Uterus (tissue), 4 donors: ENCODE measurements around the gene SH3YL1. TPM values are rescaled to one million over a fixed set of nuclear protein-coding genes. Genes with fewer than 3 reads are reported as not detected.

Experiments used
- DNase-seq, 2 donors: peaks; one replicate each; pipeline ENCODE4 v3.0.0-alpha.2; 2019 to 2020
- H3K27ac ChIP-seq, 2 donors: fragments of 200-600 bp; sonication (generic); 1 replicate in 1 of 2; 2 replicates in 1 of 2; pipeline ENCODE4 v1.5.1; 2016 to 2018
- H3K27me3 ChIP-seq, 2 donors: fragments of 200-600 bp; sonication (generic); one replicate each; pipeline ENCODE4 v1.5.1; 2018 to 2019; ENCODE audit warnings: control low read depth in 1 of 2
- H3K36me3 ChIP-seq, 2 donors: fragments of 200-600 bp; sonication (generic); one replicate each; pipeline ENCODE4 v1.5.1; 2019; ENCODE audit warnings: control low read depth in 1 of 2
- H3K4me1 ChIP-seq, 2 donors: fragments of 200-600 bp; sonication (generic); one replicate each; pipeline ENCODE4 v1.5.1; 2018 to 2019; ENCODE audit warnings: control low read depth in 1 of 2
- H3K4me3 ChIP-seq, 2 donors: fragments of 200-600 bp; sonication (generic); 1 replicate in 1 of 2; 2 replicates in 1 of 2; pipeline ENCODE4 v1.5.1; 2018 to 2019; ENCODE audit warnings: mild to moderate bottlenecking in 1 of 2
- H3K9me3 ChIP-seq, 2 donors: fragments of 200-600 bp; sonication (generic); one replicate each; pipeline ENCODE4 v1.5.1; 2019; ENCODE audit warnings: control low read depth in 1 of 2
- CTCF ChIP-seq, 4 experiments: fragments of 200-600 bp in 2 of 4; fragments of 450-650 bp in 2 of 4; sonication (generic) in 2 of 4; IDR thresholded peaks; one replicate each; pipeline ENCODE4 v1.5.1; 2016 to 2019; ENCODE audit warnings: antibody characterized with exemption in 4 of 4, mild to moderate bottlenecking in 2 of 4, moderate library complexity in 1 of 4
- POLR2A ChIP-seq, 2 donors: fragments of 450-650 bp; IDR thresholded peaks; one replicate each; pipeline ENCODE4 v1.6.1; 2016; ENCODE audit warnings: antibody characterized with exemption in 2 of 2, mild to moderate bottlenecking in 1 of 2, moderate library complexity in 1 of 2
- intact Hi-C: fragments of 100-400 bp; cut with DNase I; formaldehyde crosslinking; loops from one replicate; pipeline ENCODE4 v1.15.1; 2023; ENCODE audit warnings: low total_unique reads
- total RNA-seq, 4 donors: library from RNA; depleted of rRNA in 3 of 4; stranded (reverse); fragments of >200 nt in 3 of 4; gene quantifications; one replicate each; pipeline versions ENCODE4 v1.1.0 to v1.2.4, GENCODE V29; 2014 to 2023
- donor health status: DM: yes; HTN: yes; CAD: no.

Gene SH3YL1
- total RNA-seq, 4 donors from 2014 or later = 6.9 to 113 (median 55.5) TPM

DNA sequence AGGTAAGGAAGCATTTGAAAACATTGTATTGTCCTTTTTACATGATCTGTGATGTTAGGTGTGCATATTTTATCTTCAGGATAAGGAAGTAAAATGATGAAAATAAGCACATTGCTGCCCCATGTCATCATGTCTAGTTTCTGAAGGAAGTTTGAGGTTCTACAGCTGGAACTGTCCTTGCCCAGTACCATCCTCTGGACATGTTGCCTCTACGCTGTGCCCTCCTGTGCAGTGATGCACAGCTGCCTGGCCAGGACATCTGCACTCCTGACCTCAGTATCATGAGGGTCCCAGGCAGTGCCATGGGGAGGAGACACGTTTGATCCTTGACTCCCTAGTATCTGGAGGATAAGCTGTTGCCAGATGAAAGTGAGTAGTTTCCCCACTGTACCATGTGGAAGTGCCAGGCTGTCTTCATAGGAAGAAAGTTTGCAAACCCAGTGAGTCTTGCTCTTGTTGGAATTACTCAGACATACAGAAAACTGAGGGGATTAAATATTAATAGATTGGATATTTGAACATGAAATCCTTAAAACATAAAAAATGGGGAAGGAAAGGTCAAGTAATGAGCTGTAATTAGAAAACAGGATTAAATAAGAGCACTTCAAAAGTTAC lies 14.6 kb upstream of the SH3YL1 start:
- Histone ChIP-seq H3K27me3 (no peaks in the 10 kb centered on the region), H3K36me3 (no peaks in the 10 kb centered on the region), H3K9me3 (no peaks in the 10 kb centered on the region), H3K4me3 (no peak overlapping the region), H3K4me1 (no peaks in the 10 kb centered on the region), H3K27ac (no peak overlapping the region)
- DNase-seq = no peak
- no peak for TF ChIP-seq CTCF (IDR thresholded peaks at IDR 0.05)
- no peak for TF ChIP-seq POLR2A (IDR thresholded peaks at IDR 0.05)
- intact Hi-C loops = no loop called here

GRCh38 chr2:275466-275865 lies 11.6 kb upstream of the SH3YL1 start:
- DNase-seq = no peak
- intact Hi-C loops = no loop called here
- H3K9me3 ChIP-seq = no peaks in the 10 kb centered on the region
- H3K4me3 ChIP-seq = no peak overlapping the region
- no peak overlapping the region for H3K27ac ChIP-seq
- no peaks in the 10 kb centered on the region for H3K27me3 ChIP-seq
- TF ChIP-seq POLR2A (IDR thresholded peaks at IDR 0.05) = no peak
- no peak for TF ChIP-seq CTCF (IDR thresholded peaks at IDR 0.05)
- no peaks in the 10 kb centered on the region for H3K36me3 ChIP-seq
- no peaks in the 10 kb centered on the region for H3K4me1 ChIP-seq

- H3K36me3 ChIP-seq = no peaks in the 10 kb centered on the region
- DNase-seq = no peak
- H3K4me1 ChIP-seq = no peaks in the 10 kb centered on the region
- no peak overlapping the region for H3K27ac ChIP-seq
- H3K27me3 ChIP-seq = no peaks in the 10 kb centered on the region
- H3K9me3 ChIP-seq = no peaks in the 10 kb centered on the region
- intact Hi-C loops = no loop called here
- no peak overlapping the region for H3K4me3 ChIP-seq
- TF ChIP-seq POLR2A (IDR thresholded peaks at IDR 0.05) (no peak), CTCF (IDR thresholded peaks at IDR 0.05) (no peak)
Observed at GRCh38 chr2:274503-274902, 10.7 kb upstream of the SH3YL1 start.

DNA sequence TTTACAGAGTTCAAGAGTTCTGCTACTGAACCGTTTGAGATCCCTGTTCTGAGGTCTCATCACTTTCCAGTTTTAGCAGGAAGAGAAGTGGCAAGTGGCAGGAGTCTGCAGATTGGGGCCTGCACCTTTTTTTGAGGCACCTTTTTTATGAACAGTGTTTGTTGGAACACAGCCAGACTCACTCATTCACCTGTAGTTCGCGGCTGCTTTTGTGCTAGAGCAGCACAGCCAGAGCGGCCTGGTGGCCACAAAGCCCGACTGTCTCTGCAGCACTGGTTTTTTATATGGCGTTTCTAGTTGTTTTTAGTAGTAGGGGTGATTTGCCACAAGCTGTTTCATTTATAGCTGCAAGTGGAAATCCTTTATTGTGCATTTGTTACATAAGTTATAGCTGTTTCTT lies 9.5 kb upstream of the SH3YL1 start:
- Histone ChIP-seq H3K27ac (no peak overlapping the region), H3K36me3 (no peaks in the 10 kb centered on the region), H3K4me1 (no peaks in the 10 kb centered on the region), H3K27me3 (no peaks in the 10 kb centered on the region), H3K4me3 (no peak overlapping the region), H3K9me3 (no peaks in the 10 kb centered on the region)
- intact Hi-C loops = no loop called here
- TF ChIP-seq CTCF (IDR thresholded peaks at IDR 0.05) (no peak), POLR2A (IDR thresholded peaks at IDR 0.05) (no peak)
- DNase-seq = no peak

GRCh38 chr2:271917-272316 lies 8.1 kb upstream of the SH3YL1 start:
- TF ChIP-seq CTCF (IDR thresholded peaks at IDR 0.05) (no peak), POLR2A (IDR thresholded peaks at IDR 0.05) (no peak)
- no peak overlapping the region for H3K27ac ChIP-seq
- intact Hi-C loops = no loop called here
- H3K27me3 ChIP-seq = no peaks in the 10 kb centered on the region
- no peak overlapping the region for H3K4me3 ChIP-seq
- no peaks in the 10 kb centered on the region for H3K4me1 ChIP-seq
- DNase-seq = no peak
- H3K9me3 ChIP-seq = no peaks in the 10 kb centered on the region
- H3K36me3 ChIP-seq = no peaks in the 10 kb centered on the region
